Skin of body (tissue), 2 donors: ENCODE measurements around the gene LRRC28. TPM values are rescaled to one million over a fixed set of nuclear protein-coding genes. Genes with fewer than 3 reads are reported as not detected.
A peak's percentile ranks its signal among the peaks of the same experiment; 100 is the strongest.

Source experiments
- DNase-seq: peaks from one replicate; lab custom pipeline; 2025; lab: John Stamatoyannopoulos, UW
- total RNA-seq: library from RNA; depleted of rRNA; stranded (reverse); fragments of >200 nt; gene quantifications from one replicate; pipeline ENCODE4 v1.2.3, GENCODE V29; 2014

Gene LRRC28
- total RNA-seq, 1 donor from 2014 or later, result 26.0 TPM

GRCh38 chr15:99249270-99249841 is 1.9 kb upstream of the LRRC28 start, which contains the start of gene TTC23:
Gene TTC23 (minus strand): TSS chr15:99249581. CDS start chr15:99228712, 20,869 bp downstream.
- DNase-seq, result peak; percentile 96

DNA sequence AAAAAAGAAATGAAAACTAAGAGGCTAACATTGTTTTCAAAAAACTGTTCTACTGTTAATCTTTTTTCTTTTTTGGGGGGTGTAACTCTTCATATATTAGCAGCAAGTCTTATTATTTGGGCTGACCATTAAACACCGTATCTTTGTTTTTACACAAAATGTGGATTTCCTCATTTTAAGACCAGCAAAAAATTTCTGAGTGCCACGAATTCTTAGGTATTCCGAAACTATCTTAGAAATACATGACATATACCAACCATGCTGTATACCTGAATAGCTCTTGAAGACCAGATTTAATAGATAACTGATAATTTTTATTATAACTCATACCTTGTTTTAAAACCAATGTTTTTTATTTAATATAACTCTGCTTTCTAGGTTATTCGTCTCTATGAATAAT is 1.3 kb upstream of the LRRC28 start:
- no peak for DNase-seq

GRCh38 chr15:99250494-99250856 is 806 bp upstream of the LRRC28 start:
- no peak for DNase-seq

- DNase-seq, result no peak
These were observed 1.0 kb downstream of the LRRC28 start for GRCh38 chr15:99252326-99252725.

DNA sequence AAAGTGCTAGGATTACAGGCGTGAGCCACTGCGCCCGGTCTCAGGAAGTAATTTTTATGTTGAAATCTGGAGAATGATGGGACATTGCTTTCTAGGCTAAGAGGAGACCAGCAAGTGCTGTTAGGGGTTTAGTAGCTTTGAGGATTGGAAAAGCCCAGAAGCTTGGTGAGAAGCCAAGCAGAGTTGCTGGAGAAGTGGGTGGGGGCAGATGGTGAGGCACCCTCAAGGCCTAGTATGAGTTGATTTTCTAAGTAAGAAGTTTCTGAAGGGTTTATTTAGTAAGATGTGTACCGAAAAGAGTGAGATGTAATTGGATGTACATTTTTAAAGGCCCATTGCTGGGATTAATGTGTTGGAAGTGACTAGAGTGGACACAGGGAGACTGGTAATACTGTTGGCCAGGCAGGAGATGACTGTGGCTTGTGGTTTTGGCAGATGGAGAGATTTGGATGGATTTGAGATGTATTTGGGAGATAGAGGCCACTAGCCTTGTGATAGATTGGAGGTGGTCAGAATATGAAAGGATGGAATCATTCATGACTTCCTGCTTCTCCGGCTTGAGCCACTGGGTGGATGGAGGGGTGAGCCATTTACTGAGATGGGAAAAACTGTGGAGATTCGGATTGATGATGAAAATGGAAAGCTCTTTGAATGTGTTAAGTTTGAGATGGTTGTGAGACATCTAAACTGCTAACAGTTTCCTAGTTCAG is 2.3 kb downstream of the LRRC28 start:
- no peak for DNase-seq

GRCh38 chr15:99257107-99257750 is 5.9 kb downstream of the LRRC28 start:
- no peak for DNase-seq

GRCh38 chr15:99264125-99264524 is 12.8 kb downstream of the LRRC28 start:
- no peak for DNase-seq

- DNase-seq, result no peak
These were observed 14.3 kb downstream of the LRRC28 start for GRCh38 chr15:99265541-99266070.

- DNase-seq, result no peak
These were observed 16.7 kb downstream of the LRRC28 start for GRCh38 chr15:99267957-99268356.

DNA sequence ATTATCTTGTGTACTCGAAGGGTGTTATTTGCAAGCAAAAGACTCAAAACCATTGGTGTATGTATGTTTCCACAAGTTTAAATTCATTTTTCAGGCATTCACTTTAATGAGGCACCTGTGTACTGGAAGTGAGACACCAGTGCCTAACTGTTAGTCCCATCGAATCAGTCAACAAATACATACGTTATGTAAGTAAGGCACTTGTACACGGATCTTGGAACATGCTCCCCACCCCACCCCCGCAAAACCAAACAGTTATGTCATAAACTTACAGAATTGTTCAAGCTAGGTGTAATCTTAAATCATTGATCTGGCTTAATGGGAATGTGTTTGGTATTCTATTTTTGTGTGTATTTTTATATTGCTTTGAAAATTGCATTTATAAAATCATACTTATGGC is 17.1 kb downstream of the LRRC28 start:
- DNase-seq, result no peak

GRCh38 chr15:99273801-99274200 is 22.5 kb downstream of the LRRC28 start:
- DNase-seq, result no peak

DNA sequence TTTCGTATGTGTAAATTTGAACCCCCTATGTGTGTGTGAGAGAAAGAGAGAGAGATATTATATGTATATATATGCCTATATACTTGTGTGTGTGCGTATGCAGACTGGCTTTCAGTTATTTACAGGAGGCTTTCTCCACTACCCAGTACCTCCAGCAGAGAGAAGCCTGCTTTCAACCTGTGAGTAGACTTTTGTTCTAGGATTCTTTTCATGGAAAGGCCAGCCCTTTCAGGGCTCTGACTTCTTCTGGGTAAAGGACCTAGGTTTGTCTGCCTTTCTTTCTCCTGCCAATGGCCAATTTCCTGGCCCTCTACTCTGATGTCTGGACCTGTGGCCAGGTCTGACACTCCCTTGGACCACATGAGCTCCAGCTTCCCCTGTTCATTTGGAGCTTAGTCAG is 23.8 kb downstream of the LRRC28 start:
- no peak for DNase-seq

- DNase-seq, result no peak
These were observed 24.3 kb downstream of the LRRC28 start for GRCh38 chr15:99275525-99276128.

- no peak for DNase-seq
These were observed 28.0 kb downstream of the LRRC28 start for GRCh38 chr15:99279290-99279689.

DNA sequence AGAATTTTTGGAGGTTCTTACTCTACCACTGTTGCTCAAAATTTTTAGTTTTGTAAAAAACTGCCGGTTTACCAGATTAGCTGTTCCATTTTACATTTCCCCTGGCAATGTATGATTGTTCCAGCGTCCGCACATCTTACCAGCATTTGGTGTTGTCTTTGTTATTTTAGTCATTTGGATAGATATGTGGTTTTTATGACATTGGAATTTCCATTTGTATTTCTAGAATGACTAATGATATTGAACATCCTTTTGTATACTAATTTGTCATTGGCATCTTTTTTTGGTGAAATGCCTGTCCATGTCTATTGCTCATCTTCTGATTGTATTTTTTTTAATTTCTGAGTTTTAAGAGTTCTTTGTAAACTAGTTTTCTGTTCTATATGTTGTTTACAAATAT is 28.5 kb downstream of the LRRC28 start:
- DNase-seq, result no peak

- no peak for DNase-seq
These were observed 30.8 kb downstream of the LRRC28 start for GRCh38 chr15:99282121-99282520.

DNA sequence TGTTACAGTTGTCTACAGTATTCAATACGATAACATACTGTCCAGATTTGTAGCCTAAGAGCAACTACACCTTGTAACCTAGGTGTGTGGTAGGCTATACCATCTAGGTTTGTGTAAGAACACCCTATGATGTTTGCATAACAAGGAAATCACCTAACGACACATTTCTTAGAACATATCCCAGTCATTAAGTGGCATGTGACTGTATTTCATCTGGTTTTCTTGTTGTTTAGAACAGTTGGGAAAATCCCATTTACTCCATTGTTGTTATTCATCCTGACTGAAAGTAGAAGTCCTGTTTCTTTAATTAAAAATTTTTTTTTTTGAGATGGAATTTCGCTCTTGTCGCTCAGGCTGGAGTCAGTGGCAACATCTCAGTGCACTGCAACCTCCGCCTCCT is 31.3 kb downstream of the LRRC28 start:
- no peak for DNase-seq

GRCh38 chr15:99283717-99284116 is 32.4 kb downstream of the LRRC28 start:
- no peak for DNase-seq

GRCh38 chr15:99291643-99292042 is 40.4 kb downstream of the LRRC28 start:
- no peak for DNase-seq

DNA sequence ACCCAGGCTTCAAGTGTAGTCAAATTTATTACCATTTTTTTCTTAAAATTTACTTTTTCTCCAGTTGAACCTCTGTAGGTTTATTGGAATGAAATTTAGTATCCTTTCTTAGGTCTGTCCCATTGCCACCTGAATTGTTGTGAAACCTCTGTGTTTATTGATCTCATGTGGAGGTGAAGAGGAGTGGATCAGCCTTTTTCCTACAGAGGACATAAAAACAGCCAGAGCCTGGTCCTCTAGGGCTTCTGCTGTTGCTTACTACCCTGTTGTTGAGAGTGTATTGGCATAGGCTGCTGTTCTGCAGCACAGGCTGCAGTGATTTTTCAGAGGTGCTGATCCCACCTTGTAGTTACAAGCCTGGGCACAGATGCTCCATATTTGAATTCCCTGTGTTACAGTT is 44.6 kb downstream of the LRRC28 start:
- DNase-seq, result no peak

GRCh38 chr15:99296386-99296785 is 45.1 kb downstream of the LRRC28 start:
- no peak for DNase-seq

DNA sequence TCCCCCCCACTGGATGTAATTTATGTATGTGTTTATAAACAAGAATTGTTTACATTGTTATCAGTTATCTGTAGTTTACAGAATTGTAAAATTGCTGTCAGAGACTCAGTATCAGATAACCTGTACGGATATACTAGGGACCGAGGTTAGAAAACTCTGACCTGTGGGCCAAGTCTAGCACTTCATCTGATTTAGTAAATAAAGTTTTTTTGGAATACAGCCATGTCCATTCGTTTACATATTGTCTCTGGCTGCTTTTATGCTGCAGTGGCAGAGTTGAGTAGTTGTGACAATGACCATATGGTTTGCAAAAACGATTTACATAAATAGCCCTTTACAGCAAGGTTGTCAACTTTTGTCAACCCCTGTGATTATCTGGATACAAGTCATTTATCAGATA is 52.6 kb downstream of the LRRC28 start:
- no peak for DNase-seq
